Parathyroid adenoma (tissue), 2 donors: ENCODE measurements around the gene TRNAU1AP.
"Not testable (repeated sequence)": the region's sequence is repeated elsewhere in the genome, so short reads cannot be mapped to it uniquely, and the experiment has no call there.

ENCODE experiments used
- H2AFZ ChIP-seq: fragments of 300-600 bp; sonication (generic); one replicate; pipeline ENCODE4 v1.7.0; 2017; ENCODE audit warnings: antibody characterized with exemption, mild to moderate bottlenecking
- H3K27ac ChIP-seq: fragments of 300-600 bp; sonication (generic); one replicate; pipeline ENCODE4 v1.7.0; 2017
- H3K27me3 ChIP-seq: fragments of 300-600 bp; sonication (generic); one replicate; pipeline ENCODE4 v1.7.0; 2017; ENCODE audit warnings: low read length; ENCODE audit not compliant: control insufficient read depth, insufficient read depth
- H3K36me3 ChIP-seq: fragments of 300-600 bp; sonication (generic); one replicate; pipeline ENCODE4 v1.7.0; 2017; ENCODE audit warnings: low read length; ENCODE audit not compliant: control insufficient read depth, insufficient read depth
- H3K4me1 ChIP-seq: fragments of 300-600 bp; sonication (generic); one replicate; pipeline ENCODE4 v1.7.0; 2017; ENCODE audit warnings: control low read depth
- H3K4me2 ChIP-seq: fragments of 300-600 bp; sonication (generic); one replicate; pipeline ENCODE4 v1.7.0; 2017; ENCODE audit warnings: low read length
- H3K4me3 ChIP-seq: fragments of 300-600 bp; sonication (generic); one replicate; pipeline ENCODE4 v1.7.0; 2017; ENCODE audit warnings: low read depth, low read length
- H3K79me2 ChIP-seq: fragments of 300-600 bp; sonication (generic); one replicate; pipeline ENCODE4 v1.7.0; 2017; ENCODE audit warnings: control low read depth
- H3K9ac ChIP-seq: fragments of 300-600 bp; sonication (generic); one replicate; pipeline ENCODE4 v1.7.0; 2017; ENCODE audit warnings: mild to moderate bottlenecking
- H3K9me3 ChIP-seq: fragments of 300-600 bp; sonication (generic); one replicate; pipeline ENCODE4 v1.7.0; 2017; ENCODE audit warnings: low read length; ENCODE audit not compliant: control insufficient read depth
- CTCF ChIP-seq: fragments of 300-600 bp; sonication (generic); IDR thresholded peaks from one replicate; pipeline ENCODE4 v1.7.0; 2017; ENCODE audit warnings: antibody characterized with exemption, mild to moderate bottlenecking
- donor health status: primary hyperparathyroidism.

The TRNAU1AP gene

DNA sequence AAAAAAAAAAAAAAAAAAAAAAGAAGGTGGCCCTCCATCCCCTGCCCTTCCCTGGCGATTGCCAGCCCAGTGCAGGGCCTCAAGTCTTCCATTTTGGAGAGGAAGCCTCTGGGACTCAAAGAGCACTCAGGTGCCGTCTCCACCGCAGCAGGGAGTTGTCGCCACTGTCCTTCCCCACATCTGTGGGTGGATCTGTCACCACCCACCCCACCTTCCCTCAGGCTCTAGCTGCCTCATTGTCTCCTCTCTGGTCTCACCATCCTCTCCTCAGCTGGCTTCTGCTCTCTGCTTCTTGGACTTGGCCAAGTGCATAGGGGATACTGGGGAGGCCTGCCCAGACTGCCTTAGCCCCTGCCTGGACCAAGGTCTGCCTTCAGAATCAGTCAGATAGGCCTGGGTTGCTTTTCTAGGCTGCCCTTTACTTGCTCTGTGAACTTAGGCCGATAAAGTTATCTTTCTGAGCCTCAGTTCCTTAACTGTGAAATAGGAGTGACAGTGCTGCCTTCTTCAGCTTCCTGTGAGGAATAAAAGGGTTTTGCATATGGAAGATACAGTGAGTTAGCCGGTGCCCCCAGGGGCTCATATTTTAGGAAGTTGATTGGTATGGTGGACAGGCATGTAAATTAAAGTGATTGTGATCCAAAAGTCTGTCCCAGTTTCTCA, 31.3 kb upstream of the TRNAU1AP start:
- H3K4me2 ChIP-seq: no peak overlapping the region
- H3K27ac ChIP-seq: no peak overlapping the region
- TF ChIP-seq CTCF: no peak
- H3K9me3 ChIP-seq: no peaks in the 10 kb centered on the region
- H3K9ac ChIP-seq: no peak overlapping the region
- no peaks in the 10 kb centered on the region for H3K79me2 ChIP-seq
- H2AFZ ChIP-seq: no peak overlapping the region
- no peak overlapping the region for H3K4me3 ChIP-seq
- peaks cover 3% of the 10 kb centered on the region for H3K4me1 ChIP-seq
- no peaks in the 10 kb centered on the region for H3K27me3 ChIP-seq
- no peaks in the 10 kb centered on the region for H3K36me3 ChIP-seq

- H3K27me3 ChIP-seq, H3K4me2 ChIP-seq, H3K27ac ChIP-seq, H2AFZ ChIP-seq, H3K79me2 ChIP-seq, H3K4me3 ChIP-seq, H3K4me1 ChIP-seq, H3K9me3 ChIP-seq, H3K36me3 ChIP-seq, H3K9ac ChIP-seq: not testable (repeated sequence)
These were observed 30.3 kb upstream of the TRNAU1AP start for GRCh38 chr1:28522537-28522936.

DNA sequence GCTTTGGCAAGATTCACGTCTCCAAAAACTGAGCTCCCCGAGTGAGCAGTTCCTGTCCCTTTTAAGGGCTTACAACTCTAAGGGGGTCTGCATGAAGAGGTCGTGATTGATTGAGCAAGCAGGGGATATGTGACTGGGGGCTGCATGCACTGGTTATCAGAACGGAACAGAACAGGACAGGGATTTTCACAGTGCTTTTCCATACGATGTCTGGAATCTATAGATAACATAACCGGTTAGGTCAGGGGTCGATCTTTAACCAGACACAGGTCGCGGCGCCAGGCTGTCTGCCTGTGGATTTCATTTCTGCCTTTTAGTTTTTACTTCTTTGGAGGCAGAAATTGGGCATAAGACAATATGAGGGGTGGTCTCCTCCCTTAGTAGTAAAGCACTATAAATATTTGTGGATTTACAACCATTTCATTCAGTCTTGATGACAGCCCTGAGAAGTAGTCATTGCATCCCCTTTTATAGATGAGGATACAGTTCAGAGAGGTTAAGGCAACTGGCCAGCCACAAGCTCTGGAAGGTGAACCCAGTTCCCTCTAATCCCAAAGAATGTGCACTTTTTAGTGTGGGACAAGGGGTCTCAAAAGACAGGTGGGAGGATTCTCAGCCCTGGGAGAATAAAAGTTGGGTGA, 27.8 kb upstream of the TRNAU1AP start:
- not testable (repeated sequence) for H3K27me3 ChIP-seq, H3K79me2 ChIP-seq, H3K4me2 ChIP-seq, H3K4me1 ChIP-seq, H3K9me3 ChIP-seq, H3K9ac ChIP-seq, H3K27ac ChIP-seq, H3K36me3 ChIP-seq, H2AFZ ChIP-seq, H3K4me3 ChIP-seq

GRCh38 chr1:28526886-28527285, 26.0 kb upstream of the TRNAU1AP start:
- Histone ChIP-seq H3K4me1 (no peaks in the 10 kb centered on the region), H3K4me3 (no peak overlapping the region), H3K27ac (no peak overlapping the region), H3K9me3 (no peaks in the 10 kb centered on the region), H3K9ac (no peak overlapping the region), H3K79me2 (no peaks in the 10 kb centered on the region), H3K27me3 (no peaks in the 10 kb centered on the region), H3K4me2 (no peak overlapping the region), H3K36me3 (no peaks in the 10 kb centered on the region), H2AFZ (no peak overlapping the region)
- TF ChIP-seq CTCF: no peak

DNA sequence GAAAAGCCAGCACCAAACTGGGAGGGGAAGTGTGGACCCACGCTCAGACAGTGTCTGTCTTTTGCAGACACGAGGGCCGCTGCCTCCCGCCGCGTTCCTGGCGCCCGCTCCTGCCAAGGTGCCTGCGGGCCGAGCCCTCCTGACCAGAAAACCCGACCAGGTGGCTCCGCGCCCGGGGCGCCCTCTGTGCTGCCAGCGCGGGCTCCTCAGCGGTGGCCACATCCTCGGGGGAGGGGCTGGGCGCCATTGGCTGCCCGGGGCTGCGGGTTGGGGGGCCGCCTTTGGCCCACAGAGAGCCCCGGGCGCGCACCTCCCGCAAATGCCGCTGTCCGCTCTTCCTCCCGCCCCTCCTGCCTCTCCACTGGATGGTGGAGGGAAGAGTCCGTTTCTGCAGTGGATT, 22.4 kb upstream of the TRNAU1AP start:
- no peaks in the 10 kb centered on the region for H3K27me3 ChIP-seq
- no peak overlapping the region for H3K9ac ChIP-seq
- H2AFZ ChIP-seq: no peak overlapping the region
- no peaks in the 10 kb centered on the region for H3K4me1 ChIP-seq
- no peaks in the 10 kb centered on the region for H3K79me2 ChIP-seq
- no peaks in the 10 kb centered on the region for H3K36me3 ChIP-seq
- H3K9me3 ChIP-seq: no peaks in the 10 kb centered on the region
- H3K4me3 ChIP-seq: no peak overlapping the region
- no peak for TF ChIP-seq CTCF
- H3K27ac ChIP-seq: no peak overlapping the region
- no peak overlapping the region for H3K4me2 ChIP-seq

GRCh38 chr1:28534671-28535070, 18.2 kb upstream of the TRNAU1AP start:
- Histone ChIP-seq H3K4me1 (no peaks in the 10 kb centered on the region), H3K9me3 (no peaks in the 10 kb centered on the region), H3K4me3 (no peak overlapping the region), H3K36me3 (no peaks in the 10 kb centered on the region), H3K4me2 (no peak overlapping the region), H2AFZ (no peak overlapping the region), H3K9ac (no peak overlapping the region), H3K79me2 (no peaks in the 10 kb centered on the region), H3K27ac (no peak overlapping the region), H3K27me3 (no peaks in the 10 kb centered on the region)
- no peak for TF ChIP-seq CTCF
